IPS-18a (cell line): ENCODE results near the gene PAIP1.
"Not testable (repeated sequence)": the region's sequence is repeated elsewhere in the genome, so short reads cannot be mapped to it uniquely, and the experiment has no call there.

Experiments
- H3K27ac ChIP-seq: one replicate; pipeline ENCODE4 v1.5.1; 2013; ENCODE audit warnings: low read length
- H3K27me3 ChIP-seq: one replicate; pipeline ENCODE4 v1.6.1; 2013; ENCODE audit warnings: mild to moderate bottlenecking, low read length; ENCODE audit not compliant: control insufficient read depth, insufficient read depth
- H3K36me3 ChIP-seq: one replicate; pipeline ENCODE4 v1.6.1; 2013; ENCODE audit warnings: low read depth, low read length; ENCODE audit not compliant: control insufficient read depth
- H3K4me1 ChIP-seq: one replicate; pipeline ENCODE4 v1.6.1; 2013; ENCODE audit warnings: low read depth, low read length; ENCODE audit not compliant: control insufficient read depth
- H3K4me3 ChIP-seq: one replicate; pipeline ENCODE4 v1.5.1; 2013; ENCODE audit warnings: low read length
- H3K9ac ChIP-seq: one replicate; pipeline ENCODE4 v1.6.1; 2013; ENCODE audit warnings: mild to moderate bottlenecking, low read length, moderate library complexity
- H3K9me3 ChIP-seq: one replicate; pipeline ENCODE4 v1.6.1; 2013; ENCODE audit warnings: low read depth, low read length; ENCODE audit not compliant: control insufficient read depth

The PAIP1 gene

GRCh38 chr5:43567967-43568366, 11.1 kb upstream of the PAIP1 start:
- Histone ChIP-seq H3K4me3 (no peak overlapping the region), H3K27me3 (no peaks in the 10 kb centered on the region), H3K9ac (no peak overlapping the region), H3K27ac (no peak overlapping the region), H3K9me3 (no peaks in the 10 kb centered on the region), H3K36me3 (no peaks in the 10 kb centered on the region), H3K4me1 (no peaks in the 10 kb centered on the region)

GRCh38 chr5:43565043-43565442, 8.2 kb upstream of the PAIP1 start:
- no peak overlapping the region for H3K27ac ChIP-seq
- no peaks in the 10 kb centered on the region for H3K4me1 ChIP-seq
- no peak overlapping the region for H3K9ac ChIP-seq
- H3K4me3 ChIP-seq, result no peak overlapping the region
- H3K36me3 ChIP-seq, result no peaks in the 10 kb centered on the region
- H3K27me3 ChIP-seq, result no peaks in the 10 kb centered on the region
- no peaks in the 10 kb centered on the region for H3K9me3 ChIP-seq

- Histone ChIP-seq H3K36me3 (no peaks in the 10 kb centered on the region), H3K9me3 (no peaks in the 10 kb centered on the region), H3K4me1 (no peaks in the 10 kb centered on the region), H3K27ac (no peak overlapping the region), H3K9ac (no peak overlapping the region), H3K4me3 (no peak overlapping the region), H3K27me3 (no peaks in the 10 kb centered on the region)
These were observed 7.5 kb upstream of the PAIP1 start for GRCh38 chr5:43564289-43564850.

GRCh38 chr5:43563321-43563720, 6.4 kb upstream of the PAIP1 start:
- no peaks in the 10 kb centered on the region for H3K4me1 ChIP-seq
- H3K9me3 ChIP-seq, result no peaks in the 10 kb centered on the region
- no peaks in the 10 kb centered on the region for H3K27me3 ChIP-seq
- no peak overlapping the region for H3K4me3 ChIP-seq
- H3K36me3 ChIP-seq, result no peaks in the 10 kb centered on the region
- no peak overlapping the region for H3K9ac ChIP-seq
- H3K27ac ChIP-seq, result no peak overlapping the region

GRCh38 chr5:43561356-43561755, 4.5 kb upstream of the PAIP1 start:
- no peak overlapping the region for H3K4me3 ChIP-seq
- H3K36me3 ChIP-seq, result no peaks in the 10 kb centered on the region
- no peak overlapping the region for H3K9ac ChIP-seq
- H3K9me3 ChIP-seq, result no peaks in the 10 kb centered on the region
- no peaks in the 10 kb centered on the region for H3K27me3 ChIP-seq
- no peaks in the 10 kb centered on the region for H3K4me1 ChIP-seq
- no peak overlapping the region for H3K27ac ChIP-seq

- Histone ChIP-seq H3K4me3 (no peak overlapping the region), H3K27me3 (no peaks in the 10 kb centered on the region), H3K36me3 (peaks cover 7% of the 10 kb centered on the region), H3K27ac (no peak overlapping the region), H3K9ac (no peak overlapping the region), H3K9me3 (no peaks in the 10 kb centered on the region), H3K4me1 (no peaks in the 10 kb centered on the region)
These were observed 3.3 kb upstream of the PAIP1 start for GRCh38 chr5:43560128-43560527.

- H3K4me3 ChIP-seq, result peak overlapping the region; percentile 100
- peaks cover 40% of the 10 kb centered on the region for H3K36me3 ChIP-seq
- not testable (repeated sequence) for H3K27me3 ChIP-seq, H3K4me1 ChIP-seq, H3K9me3 ChIP-seq
- peak overlapping the region; percentile 98 for H3K27ac ChIP-seq
- H3K9ac ChIP-seq, result peak overlapping the region; percentile 100
These were observed 345 bp downstream of the PAIP1 start for GRCh38 chr5:43556607-43556856.

- H3K36me3 ChIP-seq, result peaks cover 45% of the 10 kb centered on the region
These were observed 826 bp downstream of the PAIP1 start for GRCh38 chr5:43555895-43556606.

GRCh38 chr5:43554497-43554896, 2.4 kb downstream of the PAIP1 start:
- Histone ChIP-seq H3K4me3 (peak overlapping the region; percentile 100), H3K9me3 (no peaks in the 10 kb centered on the region), H3K9ac (no peak overlapping the region), H3K36me3 (peaks cover 55% of the 10 kb centered on the region), H3K27ac (no peak overlapping the region), H3K4me1 (peaks cover 5% of the 10 kb centered on the region), H3K27me3 (no peaks in the 10 kb centered on the region)

More at GRCh38 chr5:43555895-43556606, 826 bp downstream of the PAIP1 start:
- H3K9me3 ChIP-seq, result no peaks in the 10 kb centered on the region
- H3K27ac ChIP-seq, result peak overlapping the region; percentile 98
- H3K4me1 ChIP-seq, result peaks cover 5% of the 10 kb centered on the region
- peak overlapping the region; percentile 100 for H3K9ac ChIP-seq
- peak overlapping the region; percentile 100 for H3K4me3 ChIP-seq
- no peaks in the 10 kb centered on the region for H3K27me3 ChIP-seq

GRCh38 chr5:43553381-43553780, 3.5 kb downstream of the PAIP1 start:
- Histone ChIP-seq H3K4me1 (peaks cover 5% of the 10 kb centered on the region), H3K27ac (no peak overlapping the region), H3K9ac (no peak overlapping the region), H3K27me3 (no peaks in the 10 kb centered on the region), H3K9me3 (no peaks in the 10 kb centered on the region), H3K36me3 (peaks cover 55% of the 10 kb centered on the region), H3K4me3 (no peak overlapping the region)

- Histone ChIP-seq H3K4me1 (peaks cover 5% of the 10 kb centered on the region), H3K4me3 (no peak overlapping the region), H3K36me3 (peaks cover 64% of the 10 kb centered on the region), H3K27ac (no peak overlapping the region), H3K27me3 (no peaks in the 10 kb centered on the region), H3K9me3 (no peaks in the 10 kb centered on the region), H3K9ac (no peak overlapping the region)
These were observed 5.1 kb downstream of the PAIP1 start for GRCh38 chr5:43551731-43552130.

GRCh38 chr5:43549272-43549671, 7.6 kb downstream of the PAIP1 start:
- not testable (repeated sequence) for H3K9ac ChIP-seq

More at GRCh38 chr5:43549272-43549671, 7.6 kb downstream of the PAIP1 start:
- H3K27ac ChIP-seq, H3K4me3 ChIP-seq, H3K27me3 ChIP-seq, H3K9me3 ChIP-seq, H3K4me1 ChIP-seq: not testable (repeated sequence)
- H3K36me3 ChIP-seq, result peaks cover 75% of the 10 kb centered on the region
